ENCODE results near the gene MIOX.
A peak's percentile ranks its signal among the peaks of the same experiment; 100 is the strongest.

The MIOX gene

DNA sequence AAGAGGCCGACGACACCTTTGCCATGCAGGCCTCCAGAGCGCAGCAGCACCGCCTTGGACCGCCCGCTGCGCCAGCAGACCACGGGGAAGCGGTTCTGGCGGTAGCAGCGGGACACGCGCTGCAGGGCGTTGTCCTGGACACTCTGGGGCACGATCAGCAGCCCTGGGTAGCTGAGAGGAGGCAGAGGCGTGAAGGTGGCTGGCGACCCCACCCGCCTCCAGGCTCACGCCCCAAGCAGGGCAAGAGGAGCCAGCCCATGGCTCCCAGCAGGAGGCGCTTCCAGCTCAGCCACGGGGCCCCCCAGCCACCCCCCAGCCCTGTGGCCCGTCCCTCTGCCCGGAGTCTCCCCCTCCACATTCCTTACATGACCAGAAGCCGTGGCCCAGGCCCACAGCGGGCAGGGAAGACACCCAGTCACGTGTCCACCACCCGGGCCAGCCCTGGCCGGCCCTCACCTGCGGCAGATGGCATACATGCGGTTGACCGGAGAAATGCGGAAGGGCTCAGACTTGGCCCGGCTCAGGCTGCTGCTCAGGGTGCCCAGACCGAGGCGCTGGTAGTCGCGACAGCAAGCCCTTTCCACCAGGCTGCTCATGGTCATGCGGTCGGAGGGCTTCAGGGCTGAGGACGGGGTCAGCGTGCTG, 27.0 kb upstream of the MIOX start:
- no peak overlapping the region for H3K4me3 ChIP-seq (ENCODE audit: low read depth, low read length)
- H3K36me3 ChIP-seq (ENCODE audit: control insufficient read depth, insufficient read depth, low read length): peaks cover 87% of the 10 kb centered on the region
- H3K9ac ChIP-seq (ENCODE audit: low read depth, low read length): no peak overlapping the region
- H3K27me3 ChIP-seq (ENCODE audit: control insufficient read depth, insufficient read depth, low read length): no peaks in the 10 kb centered on the region
- H3K9me3 ChIP-seq (ENCODE audit: control insufficient read depth, insufficient read depth, low read length): no peaks in the 10 kb centered on the region
- no peaks in the 10 kb centered on the region for H3K4me1 ChIP-seq (ENCODE audit: control insufficient read depth, insufficient read depth, low read length)

DNA sequence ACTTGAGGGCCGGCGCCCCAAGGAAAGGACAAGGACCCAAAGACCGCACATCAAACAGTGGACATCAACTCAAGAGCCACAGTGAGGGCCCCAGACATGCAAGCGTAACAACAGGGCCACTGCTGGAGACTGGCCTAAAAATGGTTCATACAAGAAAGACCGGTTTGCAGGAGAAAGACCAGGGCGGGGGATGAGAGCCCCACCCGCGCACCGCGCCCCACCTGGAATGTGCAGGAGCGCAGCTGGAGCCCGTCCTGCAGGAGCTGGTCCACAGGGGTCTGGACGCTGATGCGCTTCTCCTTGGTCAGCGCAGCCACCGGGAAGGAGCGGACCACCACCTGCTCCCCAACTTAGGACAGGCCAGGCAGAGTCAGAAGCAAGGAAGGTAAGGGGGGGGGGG, 25.7 kb upstream of the MIOX start:
- H3K36me3 ChIP-seq (ENCODE audit: control insufficient read depth, insufficient read depth, low read length): peaks cover 87% of the 10 kb centered on the region

GRCh38 chr22:50461536-50461935, 25.1 kb upstream of the MIOX start:
- Histone ChIP-seq H3K4me3 (ENCODE audit: low read depth, low read length) (no peak overlapping the region), H3K36me3 (ENCODE audit: control insufficient read depth, insufficient read depth, low read length) (peaks cover 90% of the 10 kb centered on the region), H3K9ac (ENCODE audit: low read depth, low read length) (no peak overlapping the region), H3K9me3 (ENCODE audit: control insufficient read depth, insufficient read depth, low read length) (no peaks in the 10 kb centered on the region), H3K4me1 (ENCODE audit: control insufficient read depth, insufficient read depth, low read length) (no peaks in the 10 kb centered on the region), H3K27me3 (ENCODE audit: control insufficient read depth, insufficient read depth, low read length) (no peaks in the 10 kb centered on the region)

More for the DNA sequence above, 25.7 kb upstream of the MIOX start:
- Histone ChIP-seq H3K4me3 (ENCODE audit: low read depth, low read length) (no peak overlapping the region), H3K27me3 (ENCODE audit: control insufficient read depth, insufficient read depth, low read length) (no peaks in the 10 kb centered on the region), H3K4me1 (ENCODE audit: control insufficient read depth, insufficient read depth, low read length) (no peaks in the 10 kb centered on the region), H3K9ac (ENCODE audit: low read depth, low read length) (no peak overlapping the region), H3K9me3 (ENCODE audit: control insufficient read depth, insufficient read depth, low read length) (no peaks in the 10 kb centered on the region)

DNA sequence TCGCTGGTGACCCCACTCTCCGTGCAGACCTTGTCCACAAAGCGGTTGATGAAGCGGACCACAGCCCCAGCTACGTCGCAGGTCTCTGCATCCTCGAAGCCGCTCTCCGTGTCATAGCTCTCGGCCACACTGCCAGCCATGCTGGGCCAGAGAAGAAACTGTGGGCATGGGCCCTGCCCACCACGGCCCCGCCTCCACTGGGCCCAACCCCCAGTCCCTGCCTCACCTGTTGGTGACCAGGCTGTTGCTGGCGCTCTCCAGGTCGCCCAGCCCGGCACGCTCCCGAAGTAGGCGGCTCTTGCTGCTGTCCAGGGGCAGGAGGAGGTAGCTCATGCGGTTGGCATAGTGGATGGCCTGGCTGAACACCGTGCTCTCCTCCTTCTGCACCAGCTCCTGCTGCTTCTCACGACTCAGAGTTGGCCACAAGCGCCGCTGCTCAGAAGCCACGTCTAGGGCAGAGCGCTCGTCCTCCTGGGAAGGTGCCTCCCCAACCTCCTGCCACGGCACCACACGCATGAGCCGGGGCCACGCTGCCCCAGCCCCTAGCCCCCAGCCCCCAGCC, 24.6 kb upstream of the MIOX start:
- Histone ChIP-seq H3K9me3 (ENCODE audit: control insufficient read depth, insufficient read depth, low read length) (no peaks in the 10 kb centered on the region), H3K4me1 (ENCODE audit: control insufficient read depth, insufficient read depth, low read length) (no peaks in the 10 kb centered on the region), H3K9ac (ENCODE audit: low read depth, low read length) (no peak overlapping the region), H3K36me3 (ENCODE audit: control insufficient read depth, insufficient read depth, low read length) (peaks cover 90% of the 10 kb centered on the region), H3K4me3 (ENCODE audit: low read depth, low read length) (no peak overlapping the region), H3K27me3 (ENCODE audit: control insufficient read depth, insufficient read depth, low read length) (no peaks in the 10 kb centered on the region)

- Histone ChIP-seq H3K9ac (ENCODE audit: low read depth, low read length) (no peak overlapping the region), H3K36me3 (ENCODE audit: control insufficient read depth, insufficient read depth, low read length) (peaks cover 90% of the 10 kb centered on the region), H3K9me3 (ENCODE audit: control insufficient read depth, insufficient read depth, low read length) (no peaks in the 10 kb centered on the region), H3K4me3 (ENCODE audit: low read depth, low read length) (no peak overlapping the region), H3K27me3 (ENCODE audit: control insufficient read depth, insufficient read depth, low read length) (no peaks in the 10 kb centered on the region), H3K4me1 (ENCODE audit: control insufficient read depth, insufficient read depth, low read length) (no peaks in the 10 kb centered on the region)
These were observed 23.3 kb upstream of the MIOX start for GRCh38 chr22:50463188-50463900.

- Histone ChIP-seq H3K27me3 (ENCODE audit: control insufficient read depth, insufficient read depth, low read length) (no peaks in the 10 kb centered on the region), H3K4me3 (ENCODE audit: low read depth, low read length) (no peak overlapping the region), H3K36me3 (ENCODE audit: control insufficient read depth, insufficient read depth, low read length) (peaks cover 79% of the 10 kb centered on the region), H3K9me3 (ENCODE audit: control insufficient read depth, insufficient read depth, low read length) (no peaks in the 10 kb centered on the region), H3K9ac (ENCODE audit: low read depth, low read length) (no peak overlapping the region), H3K4me1 (ENCODE audit: control insufficient read depth, insufficient read depth, low read length) (no peaks in the 10 kb centered on the region)
These were observed 22.2 kb upstream of the MIOX start for GRCh38 chr22:50464451-50464850.

GRCh38 chr22:50465066-50465930, 21.4 kb upstream of the MIOX start:
- Histone ChIP-seq H3K9ac (ENCODE audit: low read depth, low read length) (no peak overlapping the region), H3K27me3 (ENCODE audit: control insufficient read depth, insufficient read depth, low read length) (no peaks in the 10 kb centered on the region), H3K9me3 (ENCODE audit: control insufficient read depth, insufficient read depth, low read length) (no peaks in the 10 kb centered on the region), H3K4me1 (ENCODE audit: control insufficient read depth, insufficient read depth, low read length) (peaks cover 6% of the 10 kb centered on the region), H3K36me3 (ENCODE audit: control insufficient read depth, insufficient read depth, low read length) (peaks cover 72% of the 10 kb centered on the region), H3K4me3 (ENCODE audit: low read depth, low read length) (no peak overlapping the region)

GRCh38 chr22:50467341-50467740, 19.3 kb upstream of the MIOX start:
- peaks cover 60% of the 10 kb centered on the region for H3K36me3 ChIP-seq (ENCODE audit: control insufficient read depth, insufficient read depth, low read length)
- H3K4me1 ChIP-seq (ENCODE audit: control insufficient read depth, insufficient read depth, low read length): peaks cover 8% of the 10 kb centered on the region
- no peak overlapping the region for H3K9ac ChIP-seq (ENCODE audit: low read depth, low read length)
- no peak overlapping the region for H3K4me3 ChIP-seq (ENCODE audit: low read depth, low read length)
- H3K9me3 ChIP-seq (ENCODE audit: control insufficient read depth, insufficient read depth, low read length): no peaks in the 10 kb centered on the region
- no peaks in the 10 kb centered on the region for H3K27me3 ChIP-seq (ENCODE audit: control insufficient read depth, insufficient read depth, low read length)

- Histone ChIP-seq H3K4me3 (ENCODE audit: low read depth, low read length) (no peak overlapping the region), H3K4me1 (ENCODE audit: control insufficient read depth, insufficient read depth, low read length) (peaks cover 8% of the 10 kb centered on the region), H3K27me3 (ENCODE audit: control insufficient read depth, insufficient read depth, low read length) (no peaks in the 10 kb centered on the region), H3K9ac (ENCODE audit: low read depth, low read length) (no peak overlapping the region), H3K36me3 (ENCODE audit: control insufficient read depth, insufficient read depth, low read length) (peaks cover 62% of the 10 kb centered on the region), H3K9me3 (ENCODE audit: control insufficient read depth, insufficient read depth, low read length) (no peaks in the 10 kb centered on the region)
These were observed 18.8 kb upstream of the MIOX start for GRCh38 chr22:50467773-50468440.

DNA sequence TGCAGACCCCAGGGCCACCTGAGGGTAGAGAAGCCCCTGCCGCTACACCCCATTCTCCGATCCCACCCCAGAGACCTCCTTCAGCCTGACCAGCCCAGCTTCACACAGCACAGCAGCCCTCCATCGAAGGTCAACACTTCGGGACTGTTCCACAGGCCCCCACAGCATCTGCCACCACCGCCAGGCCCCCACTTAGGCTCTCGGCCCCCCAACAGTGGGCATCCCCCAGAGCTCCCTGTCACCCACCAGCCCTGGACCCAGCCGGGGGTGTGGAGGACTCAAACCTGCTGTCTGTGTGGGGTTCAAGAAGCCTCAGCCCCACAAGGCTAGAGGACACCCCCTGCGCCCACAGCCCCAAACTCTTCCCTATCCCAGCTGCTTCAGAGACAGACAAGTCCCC, 18.0 kb upstream of the MIOX start:
- peaks cover 56% of the 10 kb centered on the region for H3K36me3 ChIP-seq (ENCODE audit: control insufficient read depth, insufficient read depth, low read length)
- no peaks in the 10 kb centered on the region for H3K27me3 ChIP-seq (ENCODE audit: control insufficient read depth, insufficient read depth, low read length)
- no peak overlapping the region for H3K4me3 ChIP-seq (ENCODE audit: low read depth, low read length)
- peaks cover 12% of the 10 kb centered on the region for H3K4me1 ChIP-seq (ENCODE audit: control insufficient read depth, insufficient read depth, low read length)
- H3K9me3 ChIP-seq (ENCODE audit: control insufficient read depth, insufficient read depth, low read length): no peaks in the 10 kb centered on the region
- H3K9ac ChIP-seq (ENCODE audit: low read depth, low read length): peak overlapping the region; percentile 47

Measured in iPS-15b (cell line).